GM12878 (cell line): ENCODE results near the gene KCND2. TPM values are rescaled to one million over a fixed set of nuclear protein-coding genes. Genes with fewer than 3 reads are reported as not detected.
A peak's percentile ranks its signal among the peaks of the same experiment; 100 is the strongest.

Experiments
- ASH2L ChIP-seq: fragments of 300-600, 200-600 bp; sonication (generic); IDR thresholded peaks from 2 replicates; pipeline ENCODE4 v1.6.1; 2017; ENCODE audit warnings: low read depth, mild to moderate bottlenecking, borderline replicate concordance
- BRCA1 ChIP-seq: IDR thresholded peaks from 2 replicates; pipeline ENCODE4 v1.6.1; 2011; ENCODE audit warnings: low read depth, low read length, improper control_type of control experiment
- JUNB ChIP-seq: IDR thresholded peaks from 2 replicates; pipeline ENCODE4 v1.6.1; 2016; ENCODE audit warnings: antibody characterized with exemption, mild to moderate bottlenecking
- NR2C1 ChIP-seq: fragments of 450-650 bp; IDR thresholded peaks from 2 replicates; pipeline ENCODE4 v1.6.1; 2017; ENCODE audit warnings: antibody characterized with exemption, mild to moderate bottlenecking, moderate library complexity
- RB1 ChIP-seq: fragments of 450-650 bp; formaldehyde crosslinking; IDR thresholded peaks from 2 replicates; pipeline ENCODE4 v1.6.1; 2017; ENCODE audit warnings: mild to moderate bottlenecking, borderline replicate concordance
- SREBF2 ChIP-seq: IDR thresholded peaks from 2 replicates; pipeline ENCODE4 v1.6.1; 2012; ENCODE audit warnings: mild to moderate bottlenecking, low read length
- TARDBP ChIP-seq: IDR thresholded peaks from 2 replicates; pipeline ENCODE4 v1.6.1; 2016; ENCODE audit warnings: borderline replicate concordance
- TCF3 ChIP-seq: IDR thresholded peaks from 2 replicates; pipeline ENCODE4 v1.6.1; 2012; ENCODE audit warnings: low read depth, mild to moderate bottlenecking, low read length, borderline replicate concordance; ENCODE audit not compliant: insufficient read depth
- ZNF217 ChIP-seq: fragments of 450-650 bp; IDR thresholded peaks from 2 replicates; pipeline ENCODE4 v1.6.1; 2017; ENCODE audit warnings: antibody characterized with exemption, mild to moderate bottlenecking
- ZSCAN29 ChIP-seq: fragments of 450-650 bp; IDR thresholded peaks from 2 replicates; pipeline ENCODE4 v1.6.1; 2017; ENCODE audit warnings: mild to moderate bottlenecking, moderate library complexity
- polyA plus RNA-seq, 11 experiments: library from polyadenylated mRNA; depleted of rRNA in 4 of 11; unstranded in 6 of 11; stranded (reverse) in 5 of 11; fragments of >200 nt; fragmentation: Nextera tagmentation in 4 of 11; fragmentation: Illumina TruSeq in 1 of 11; extraction: Ambion mirVana in 4 of 11; extraction: Trizol in 1 of 11; gene quantifications; 1 replicate in 1 of 11; 2 replicates in 10 of 11; pipeline versions ENCODE4 v1.2.1 to v1.2.3, GENCODE V29; 2011 to 2016; ENCODE audit warnings: inconsistent platforms in 2 of 11, missing spikeins in 2 of 11, low read depth in 1 of 11
- total RNA-seq, 4 experiments: library from RNA; depleted of rRNA in 3 of 4; stranded (reverse); fragments of >200 nt in 3 of 4; fragmentation: Illumina TruSeq in 1 of 4; extraction: Trizol in 1 of 4; gene quantifications; 2 replicates each; pipeline versions ENCODE4 v1.2.1 to v1.2.3, GENCODE V29; 2013 to 2021
- TF ChIP-seq, protein P1 (sequence below): fragments of 150-350 bp; IDR thresholded peaks from 2 replicates; pipeline ENCODE4 v1.6.1; 2014; ENCODE audit warnings: mild to moderate bottlenecking, low read depth, low read length
- TF ChIP-seq, protein P2 (sequence below): fragments of 450-650 bp; IDR thresholded peaks from 2 replicates; pipeline ENCODE4 v1.6.1; 2018; ENCODE audit warnings: borderline replicate concordance, mild to moderate bottlenecking; ENCODE audit not compliant: partially characterized antibody
- TF ChIP-seq, protein P3 (sequence below): fragments of 450-650 bp; IDR thresholded peaks from 2 replicates; pipeline ENCODE4 v1.6.1; 2017; ENCODE audit warnings: low read depth, mild to moderate bottlenecking, moderate library complexity
- TF ChIP-seq, protein P4 (sequence below): IDR thresholded peaks from 2 replicates; pipeline ENCODE4 v1.6.1; 2012; ENCODE audit warnings: improper control_type of control experiment, low read depth, low read length; ENCODE audit not compliant: insufficient replicate concordance
- TF ChIP-seq, protein P5 (sequence below): fragments of 450-650 bp; IDR thresholded peaks from 2 replicates; pipeline ENCODE4 v1.6.1; 2017; ENCODE audit warnings: mild to moderate bottlenecking, moderate library complexity

The KCND2 gene
- total and polyA plus RNA-seq, 10 of the 15 experiments (the other 5 are each of a cell fraction or from before 2014, with no cell fraction given) = 3.6 to 22.3 (median 6.3) TPM

DNA sequence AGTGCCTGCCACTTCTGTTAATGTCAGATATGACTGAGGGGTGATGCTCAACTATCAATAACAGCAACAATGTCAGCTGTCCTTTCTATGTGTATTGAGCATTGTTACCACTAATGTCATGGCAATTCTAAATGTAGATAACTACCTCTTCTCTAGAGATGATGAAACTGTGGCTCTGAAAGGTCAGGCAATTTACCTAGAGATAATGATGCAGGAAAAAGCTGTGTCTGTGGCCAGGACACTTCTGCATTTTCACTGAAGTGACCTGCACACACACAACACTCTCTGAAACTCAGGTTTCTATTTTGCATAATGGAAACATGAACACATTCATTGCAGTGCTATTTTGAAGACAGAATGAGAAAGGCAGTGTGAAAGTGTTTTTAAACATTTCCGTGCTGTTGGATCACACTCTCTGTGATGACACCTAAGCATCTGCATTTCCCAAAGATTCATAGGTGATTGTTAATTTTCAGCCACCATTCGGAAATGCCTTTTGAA is 148.2 kb downstream of the KCND2 start (continued):
- no peak for TF ChIP-seq RB1
- TF ChIP-seq, protein P1, sequence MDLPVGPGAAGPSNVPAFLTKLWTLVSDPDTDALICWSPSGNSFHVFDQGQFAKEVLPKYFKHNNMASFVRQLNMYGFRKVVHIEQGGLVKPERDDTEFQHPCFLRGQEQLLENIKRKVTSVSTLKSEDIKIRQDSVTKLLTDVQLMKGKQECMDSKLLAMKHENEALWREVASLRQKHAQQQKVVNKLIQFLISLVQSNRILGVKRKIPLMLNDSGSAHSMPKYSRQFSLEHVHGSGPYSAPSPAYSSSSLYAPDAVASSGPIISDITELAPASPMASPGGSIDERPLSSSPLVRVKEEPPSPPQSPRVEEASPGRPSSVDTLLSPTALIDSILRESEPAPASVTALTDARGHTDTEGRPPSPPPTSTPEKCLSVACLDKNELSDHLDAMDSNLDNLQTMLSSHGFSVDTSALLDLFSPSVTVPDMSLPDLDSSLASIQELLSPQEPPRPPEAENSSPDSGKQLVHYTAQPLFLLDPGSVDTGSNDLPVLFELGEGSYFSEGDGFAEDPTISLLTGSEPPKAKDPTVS = no peak
- 0 out of 2 replicates have a peak, but pooled peaks have one; percentile 4 for TF ChIP-seq ASH2L
- TF ChIP-seq, protein P2, sequence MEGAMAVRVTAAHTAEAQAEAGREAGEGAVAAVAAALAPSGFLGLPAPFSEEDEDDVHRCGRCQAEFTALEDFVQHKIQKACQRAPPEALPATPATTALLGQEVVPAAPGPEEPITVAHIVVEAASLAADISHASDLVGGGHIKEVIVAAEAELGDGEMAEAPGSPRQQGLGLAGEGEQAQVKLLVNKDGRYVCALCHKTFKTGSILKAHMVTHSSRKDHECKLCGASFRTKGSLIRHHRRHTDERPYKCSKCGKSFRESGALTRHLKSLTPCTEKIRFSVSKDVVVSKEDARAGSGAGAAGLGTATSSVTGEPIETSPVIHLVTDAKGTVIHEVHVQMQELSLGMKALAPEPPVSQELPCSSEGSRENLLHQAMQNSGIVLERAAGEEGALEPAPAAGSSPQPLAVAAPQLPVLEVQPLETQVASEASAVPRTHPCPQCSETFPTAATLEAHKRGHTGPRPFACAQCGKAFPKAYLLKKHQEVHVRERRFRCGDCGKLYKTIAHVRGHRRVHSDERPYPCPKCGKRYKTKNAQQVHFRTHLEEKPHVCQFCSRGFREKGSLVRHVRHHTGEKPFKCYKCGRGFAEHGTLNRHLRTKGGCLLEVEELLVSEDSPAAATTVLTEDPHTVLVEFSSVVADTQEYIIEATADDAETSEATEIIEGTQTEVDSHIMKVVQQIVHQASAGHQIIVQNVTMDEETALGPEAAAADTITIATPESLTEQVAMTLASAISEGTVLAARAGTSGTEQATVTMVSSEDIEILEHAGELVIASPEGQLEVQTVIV = no peak
- no peak for TF ChIP-seq NR2C1
- TF ChIP-seq, protein P3, sequence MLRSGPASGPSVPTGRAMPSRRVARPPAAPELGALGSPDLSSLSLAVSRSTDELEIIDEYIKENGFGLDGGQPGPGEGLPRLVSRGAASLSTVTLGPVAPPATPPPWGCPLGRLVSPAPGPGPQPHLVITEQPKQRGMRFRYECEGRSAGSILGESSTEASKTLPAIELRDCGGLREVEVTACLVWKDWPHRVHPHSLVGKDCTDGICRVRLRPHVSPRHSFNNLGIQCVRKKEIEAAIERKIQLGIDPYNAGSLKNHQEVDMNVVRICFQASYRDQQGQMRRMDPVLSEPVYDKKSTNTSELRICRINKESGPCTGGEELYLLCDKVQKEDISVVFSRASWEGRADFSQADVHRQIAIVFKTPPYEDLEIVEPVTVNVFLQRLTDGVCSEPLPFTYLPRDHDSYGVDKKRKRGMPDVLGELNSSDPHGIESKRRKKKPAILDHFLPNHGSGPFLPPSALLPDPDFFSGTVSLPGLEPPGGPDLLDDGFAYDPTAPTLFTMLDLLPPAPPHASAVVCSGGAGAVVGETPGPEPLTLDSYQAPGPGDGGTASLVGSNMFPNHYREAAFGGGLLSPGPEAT = peak; percentile 60; the same call in 1 of the 2 replicates
- TF ChIP-seq TCF3 = no peak
- TF ChIP-seq, protein P4, sequence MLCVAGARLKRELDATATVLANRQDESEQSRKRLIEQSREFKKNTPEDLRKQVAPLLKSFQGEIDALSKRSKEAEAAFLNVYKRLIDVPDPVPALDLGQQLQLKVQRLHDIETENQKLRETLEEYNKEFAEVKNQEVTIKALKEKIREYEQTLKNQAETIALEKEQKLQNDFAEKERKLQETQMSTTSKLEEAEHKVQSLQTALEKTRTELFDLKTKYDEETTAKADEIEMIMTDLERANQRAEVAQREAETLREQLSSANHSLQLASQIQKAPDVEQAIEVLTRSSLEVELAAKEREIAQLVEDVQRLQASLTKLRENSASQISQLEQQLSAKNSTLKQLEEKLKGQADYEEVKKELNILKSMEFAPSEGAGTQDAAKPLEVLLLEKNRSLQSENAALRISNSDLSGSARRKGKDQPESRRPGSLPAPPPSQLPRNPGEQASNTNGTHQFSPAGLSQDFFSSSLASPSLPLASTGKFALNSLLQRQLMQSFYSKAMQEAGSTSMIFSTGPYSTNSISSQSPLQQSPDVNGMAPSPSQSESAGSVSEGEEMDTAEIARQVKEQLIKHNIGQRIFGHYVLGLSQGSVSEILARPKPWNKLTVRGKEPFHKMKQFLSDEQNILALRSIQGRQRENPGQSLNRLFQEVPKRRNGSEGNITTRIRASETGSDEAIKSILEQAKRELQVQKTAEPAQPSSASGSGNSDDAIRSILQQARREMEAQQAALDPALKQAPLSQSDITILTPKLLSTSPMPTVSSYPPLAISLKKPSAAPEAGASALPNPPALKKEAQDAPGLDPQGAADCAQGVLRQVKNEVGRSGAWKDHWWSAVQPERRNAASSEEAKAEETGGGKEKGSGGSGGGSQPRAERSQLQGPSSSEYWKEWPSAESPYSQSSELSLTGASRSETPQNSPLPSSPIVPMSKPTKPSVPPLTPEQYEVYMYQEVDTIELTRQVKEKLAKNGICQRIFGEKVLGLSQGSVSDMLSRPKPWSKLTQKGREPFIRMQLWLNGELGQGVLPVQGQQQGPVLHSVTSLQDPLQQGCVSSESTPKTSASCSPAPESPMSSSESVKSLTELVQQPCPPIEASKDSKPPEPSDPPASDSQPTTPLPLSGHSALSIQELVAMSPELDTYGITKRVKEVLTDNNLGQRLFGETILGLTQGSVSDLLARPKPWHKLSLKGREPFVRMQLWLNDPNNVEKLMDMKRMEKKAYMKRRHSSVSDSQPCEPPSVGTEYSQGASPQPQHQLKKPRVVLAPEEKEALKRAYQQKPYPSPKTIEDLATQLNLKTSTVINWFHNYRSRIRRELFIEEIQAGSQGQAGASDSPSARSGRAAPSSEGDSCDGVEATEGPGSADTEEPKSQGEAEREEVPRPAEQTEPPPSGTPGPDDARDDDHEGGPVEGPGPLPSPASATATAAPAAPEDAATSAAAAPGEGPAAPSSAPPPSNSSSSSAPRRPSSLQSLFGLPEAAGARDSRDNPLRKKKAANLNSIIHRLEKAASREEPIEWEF = no peak
- TF ChIP-seq, protein P5, sequence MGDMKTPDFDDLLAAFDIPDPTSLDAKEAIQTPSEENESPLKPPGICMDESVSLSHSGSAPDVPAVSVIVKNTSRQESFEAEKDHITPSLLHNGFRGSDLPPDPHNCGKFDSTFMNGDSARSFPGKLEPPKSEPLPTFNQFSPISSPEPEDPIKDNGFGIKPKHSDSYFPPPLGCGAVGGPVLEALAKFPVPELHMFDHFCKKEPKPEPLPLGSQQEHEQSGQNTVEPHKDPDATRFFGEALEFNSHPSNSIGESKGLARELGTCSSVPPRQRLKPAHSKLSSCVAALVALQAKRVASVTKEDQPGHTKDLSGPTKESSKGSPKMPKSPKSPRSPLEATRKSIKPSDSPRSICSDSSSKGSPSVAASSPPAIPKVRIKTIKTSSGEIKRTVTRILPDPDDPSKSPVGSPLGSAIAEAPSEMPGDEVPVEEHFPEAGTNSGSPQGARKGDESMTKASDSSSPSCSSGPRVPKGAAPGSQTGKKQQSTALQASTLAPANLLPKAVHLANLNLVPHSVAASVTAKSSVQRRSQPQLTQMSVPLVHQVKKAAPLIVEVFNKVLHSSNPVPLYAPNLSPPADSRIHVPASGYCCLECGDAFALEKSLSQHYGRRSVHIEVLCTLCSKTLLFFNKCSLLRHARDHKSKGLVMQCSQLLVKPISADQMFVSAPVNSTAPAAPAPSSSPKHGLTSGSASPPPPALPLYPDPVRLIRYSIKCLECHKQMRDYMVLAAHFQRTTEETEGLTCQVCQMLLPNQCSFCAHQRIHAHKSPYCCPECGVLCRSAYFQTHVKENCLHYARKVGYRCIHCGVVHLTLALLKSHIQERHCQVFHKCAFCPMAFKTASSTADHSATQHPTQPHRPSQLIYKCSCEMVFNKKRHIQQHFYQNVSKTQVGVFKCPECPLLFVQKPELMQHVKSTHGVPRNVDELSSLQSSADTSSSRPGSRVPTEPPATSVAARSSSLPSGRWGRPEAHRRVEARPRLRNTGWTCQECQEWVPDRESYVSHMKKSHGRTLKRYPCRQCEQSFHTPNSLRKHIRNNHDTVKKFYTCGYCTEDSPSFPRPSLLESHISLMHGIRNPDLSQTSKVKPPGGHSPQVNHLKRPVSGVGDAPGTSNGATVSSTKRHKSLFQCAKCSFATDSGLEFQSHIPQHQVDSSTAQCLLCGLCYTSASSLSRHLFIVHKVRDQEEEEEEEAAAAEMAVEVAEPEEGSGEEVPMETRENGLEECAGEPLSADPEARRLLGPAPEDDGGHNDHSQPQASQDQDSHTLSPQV = no peak
- no peak for TF ChIP-seq TARDBP
- no peak for TF ChIP-seq ZSCAN29
- peak; percentile 63 for TF ChIP-seq JUNB
- TF ChIP-seq BRCA1 = no peak
- TF ChIP-seq SREBF2 = no peak
- TF ChIP-seq ZNF217 = peak; percentile 94
